AG09309 (cell line): ENCODE data around the gene EHMT1.

Experiments used
- DNase-seq: peaks from one replicate; pipeline ENCODE4 v3.0.0-alpha.2; 2010; ENCODE audit warnings: low read depth
- H3K4me3 ChIP-seq: 2 replicates; pipeline ENCODE4 v1.5.1; 2011; ENCODE audit warnings: mild to moderate bottlenecking, low read depth, low read length, moderate library complexity; ENCODE audit not compliant: control insufficient read depth
- TF ChIP-seq, protein P1 (sequence below): IDR thresholded peaks from 2 replicates; pipeline ENCODE4 v1.5.1; 2011; ENCODE audit warnings: mild to moderate bottlenecking, low read depth, low read length, inconsistent platforms; ENCODE audit not compliant: insufficient read depth, control insufficient read depth; ENCODE audit errors: missing control alignments

Gene EHMT1

DNA sequence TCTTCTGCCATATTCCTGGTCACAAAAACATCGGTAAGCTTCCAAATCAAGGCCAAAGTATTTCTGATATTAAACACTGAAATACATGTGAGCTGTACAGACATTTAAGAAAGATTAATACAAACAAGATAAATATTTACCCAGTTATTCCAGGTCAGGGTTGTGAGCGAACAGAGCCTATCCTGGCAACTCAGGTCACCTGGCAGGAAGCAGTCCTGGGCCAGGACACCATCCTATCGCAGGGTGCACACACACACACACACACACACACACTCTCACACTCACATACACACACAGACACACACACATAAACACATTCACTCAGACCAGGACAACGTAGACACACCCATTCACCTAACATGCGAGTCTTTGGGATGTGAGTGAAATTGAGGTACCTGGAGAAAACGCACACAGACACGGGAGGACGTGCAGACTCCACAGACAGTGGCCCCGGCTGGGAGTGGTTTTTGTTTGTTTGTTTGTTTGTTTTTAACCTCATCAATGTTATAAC lies 176.4 kb downstream of the EHMT1 start:
- H3K4me3 ChIP-seq = no peak overlapping the region
- no peak for DNase-seq
- TF ChIP-seq, protein P1, sequence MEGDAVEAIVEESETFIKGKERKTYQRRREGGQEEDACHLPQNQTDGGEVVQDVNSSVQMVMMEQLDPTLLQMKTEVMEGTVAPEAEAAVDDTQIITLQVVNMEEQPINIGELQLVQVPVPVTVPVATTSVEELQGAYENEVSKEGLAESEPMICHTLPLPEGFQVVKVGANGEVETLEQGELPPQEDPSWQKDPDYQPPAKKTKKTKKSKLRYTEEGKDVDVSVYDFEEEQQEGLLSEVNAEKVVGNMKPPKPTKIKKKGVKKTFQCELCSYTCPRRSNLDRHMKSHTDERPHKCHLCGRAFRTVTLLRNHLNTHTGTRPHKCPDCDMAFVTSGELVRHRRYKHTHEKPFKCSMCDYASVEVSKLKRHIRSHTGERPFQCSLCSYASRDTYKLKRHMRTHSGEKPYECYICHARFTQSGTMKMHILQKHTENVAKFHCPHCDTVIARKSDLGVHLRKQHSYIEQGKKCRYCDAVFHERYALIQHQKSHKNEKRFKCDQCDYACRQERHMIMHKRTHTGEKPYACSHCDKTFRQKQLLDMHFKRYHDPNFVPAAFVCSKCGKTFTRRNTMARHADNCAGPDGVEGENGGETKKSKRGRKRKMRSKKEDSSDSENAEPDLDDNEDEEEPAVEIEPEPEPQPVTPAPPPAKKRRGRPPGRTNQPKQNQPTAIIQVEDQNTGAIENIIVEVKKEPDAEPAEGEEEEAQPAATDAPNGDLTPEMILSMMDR = no peak

- DNase-seq = no peak
- TF ChIP-seq, protein P1 = no peak
- no peak overlapping the region for H3K4me3 ChIP-seq
Measured at GRCh38 chr9:137797206-137798120, 178.7 kb downstream of the EHMT1 start.

- no peak for DNase-seq
- TF ChIP-seq, protein P1 = no peak
- H3K4me3 ChIP-seq = no peak overlapping the region
Measured at GRCh38 chr9:137798142-137798541, 179.3 kb downstream of the EHMT1 start.

DNA sequence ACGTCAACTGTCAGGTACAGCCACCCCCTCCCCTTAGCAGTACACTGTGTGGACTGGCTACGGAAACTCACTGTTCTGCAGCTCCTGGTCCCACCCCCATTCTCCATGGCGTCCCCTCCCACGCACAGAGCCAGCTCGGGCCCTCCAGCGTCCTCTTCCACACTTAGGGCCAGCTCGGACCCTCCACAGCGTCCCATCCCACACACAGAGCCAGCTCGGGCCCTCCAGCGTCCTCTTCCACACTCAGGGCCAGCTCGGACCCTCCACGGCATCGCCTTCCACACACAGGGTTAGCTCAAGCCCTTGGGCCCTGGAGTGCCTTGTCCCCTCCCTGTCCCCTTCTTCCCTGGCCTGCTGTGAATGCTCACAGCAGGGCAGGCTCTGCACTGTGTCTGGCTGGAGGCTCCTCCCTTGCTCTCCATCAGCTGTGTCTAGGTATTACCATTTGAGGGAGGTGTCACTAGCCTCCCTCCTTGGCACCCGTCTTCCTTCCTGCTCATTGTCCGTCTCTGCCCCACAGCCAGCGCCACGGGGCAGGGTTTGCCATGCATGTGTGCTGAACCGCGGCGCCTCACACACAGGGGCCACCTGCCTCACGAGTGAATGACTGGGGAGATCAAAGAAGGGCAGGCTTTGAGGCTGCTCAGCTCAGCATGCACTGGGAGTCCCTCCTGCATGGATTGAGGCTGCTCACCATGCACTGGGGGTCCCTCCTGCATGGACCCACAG lies 180.3 kb downstream of the EHMT1 start:
- TF ChIP-seq, protein P1 = no peak
- no peak for DNase-seq
- H3K4me3 ChIP-seq = no peak overlapping the region

DNA sequence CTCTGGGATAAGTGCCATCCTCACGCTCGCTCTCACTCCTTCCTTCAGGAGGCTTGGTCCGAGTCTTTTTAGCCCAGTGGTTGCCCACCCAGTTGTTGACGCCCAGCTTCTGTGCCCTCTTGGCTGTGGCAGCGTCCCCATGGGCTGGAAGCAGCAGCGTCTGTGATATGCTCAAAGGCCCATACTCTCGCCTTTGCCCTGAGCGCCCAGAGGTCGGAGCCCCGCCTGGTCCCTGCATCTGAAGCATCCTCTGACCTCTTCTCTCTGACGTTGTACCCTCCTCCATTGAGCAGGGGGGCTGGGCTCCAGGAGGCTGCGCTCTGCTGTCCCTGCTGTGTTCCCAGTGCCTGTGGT lies 180.8 kb downstream of the EHMT1 start:
- TF ChIP-seq, protein P1 = no peak
- DNase-seq = no peak
- H3K4me3 ChIP-seq = no peak overlapping the region

- no peak for DNase-seq
- no peak overlapping the region for H3K4me3 ChIP-seq
- TF ChIP-seq, protein P1 = no peak
Measured at GRCh38 chr9:137800196-137801022, 181.6 kb downstream of the EHMT1 start.
